A549 (cell line): ENCODE data around the gene COA8. TPM values are rescaled to one million over a fixed set of nuclear protein-coding genes. Genes with fewer than 3 reads are reported as not detected.

Experiments used
- ATAC-seq, 2 experiments: fragments of 200-7000 bp in 1 of 2; fragments of >200 bp in 1 of 2; cut with Nextera tagmentation in 1 of 2; cut with Tn5 transposase in 1 of 2; 3 replicates each; pipeline versions ENCODE4 v1.8.0 to v1.9.1; 2018 to 2020; ENCODE audit warnings: mild to moderate bottlenecking in 1 of 2, moderate library complexity in 1 of 2
- CTCF ChIA-PET: fragments of 300-600 bp; sonication (Branson Sonifier 250); formaldehyde crosslinking; extraction: SDS; loops from one replicate; lab custom pipeline; 2021; ENCODE audit warnings: antibody characterized with exemption, inconsistent platforms; lab: Yijun Ruan, JAX
- POLR2A ChIA-PET: fragments of 350-600 bp; formaldehyde crosslinking; extraction: SDS; loops from one replicate; lab custom pipeline; 2021; ENCODE audit warnings: antibody characterized with exemption, inconsistent platforms; lab: Yijun Ruan, JAX
- DNase-seq, 2 experiments: peaks; one replicate each; pipeline versions ENCODE4 v3.0.0 to v3.0.0-alpha.2; 2011 to 2016; ENCODE audit warnings: low read depth in 1 of 2, low spot score in 1 of 2
- FAIRE-seq: peaks from 2 replicates; lab custom pipeline; 2011; peaks lifted over from hg19 to GRCh38; lab: Jason Lieb, UNC
- H3K27ac ChIP-seq, 2 experiments: fragments of >200 bp; sonication (Bioruptor Twin); formaldehyde crosslinking; 3 replicates each; pipeline ENCODE4 v1.5.1; 2016 to 2017
- H3K4me1 ChIP-seq: fragments of >200 bp; sonication (Bioruptor Twin); formaldehyde crosslinking; 3 replicates; pipeline ENCODE4 v1.6.1; 2016
- H3K4me2 ChIP-seq: fragments of >200 bp; sonication (Bioruptor Twin); formaldehyde crosslinking; 3 replicates; pipeline ENCODE4 v1.6.1; 2016
- H3K4me3 ChIP-seq: fragments of >200 bp; sonication (Bioruptor Twin); formaldehyde crosslinking; 3 replicates; pipeline ENCODE4 v1.5.1; 2016
- H3K9me3 ChIP-seq: fragments of >200 bp; sonication (Bioruptor Twin); formaldehyde crosslinking; 3 replicates; pipeline ENCODE4 v1.6.1; 2016
- ATOH8 ChIP-seq: fragments of 250-450 bp; sonication (Bioruptor Pico); IDR thresholded peaks from 2 replicates; pipeline ENCODE4 v1.5.0; 2020; ENCODE audit warnings: low read depth, mild to moderate bottlenecking, moderate library complexity
- BHLHE40 ChIP-seq: IDR thresholded peaks from 2 replicates; pipeline ENCODE4 v1.6.1; 2012; ENCODE audit warnings: low read depth, low read length, inconsistent platforms
- CBX2 ChIP-seq: fragments of 200-600 bp; sonication (generic); IDR thresholded peaks from 2 replicates; pipeline ENCODE4 v1.6.1; 2016; ENCODE audit warnings: low read depth, mild to moderate bottlenecking, borderline replicate concordance
- CBX8 ChIP-seq: fragments of 200-600 bp; sonication (generic); IDR thresholded peaks from 2 replicates; pipeline ENCODE4 v1.6.1; 2016
- E2F6 ChIP-seq: IDR thresholded peaks from 2 replicates; pipeline ENCODE4 v1.6.1; 2012; ENCODE audit warnings: low read depth, borderline replicate concordance
- EHF ChIP-seq: fragments of 250-450 bp; sonication (Bioruptor Pico); IDR thresholded peaks from 2 replicates; pipeline ENCODE4 v1.5.0; 2020; ENCODE audit warnings: mild to moderate bottlenecking
- EHMT2 ChIP-seq: fragments of 200-600 bp; sonication (generic); IDR thresholded peaks from 2 replicates; pipeline ENCODE4 v1.6.1; 2016; ENCODE audit warnings: antibody characterized with exemption, low read depth, mild to moderate bottlenecking, moderate library complexity
- EP300 ChIP-seq, 2 experiments: fragments of >200 bp; sonication (Bioruptor Twin); formaldehyde crosslinking; IDR thresholded peaks; 2 replicates in 1 of 2; 3 replicates in 1 of 2; pipeline ENCODE4 v1.6.1; 2016 to 2017
- ESRRA ChIP-seq: fragments of 150-350 bp; IDR thresholded peaks from 2 replicates; pipeline ENCODE4 v1.6.1; 2014; ENCODE audit warnings: mild to moderate bottlenecking, low read length, borderline replicate concordance
- FOSL2 ChIP-seq, 2 experiments: fragments of 450-650 bp in 1 of 2; fragments of >200 bp in 1 of 2; sonication (Bioruptor Twin) in 1 of 2; formaldehyde crosslinking; IDR thresholded peaks; 2 replicates each; pipeline versions ENCODE4 v1.5.0 to v1.6.1; 2016 to 2020; ENCODE audit warnings: mild to moderate bottlenecking in 1 of 2, moderate library complexity in 1 of 2
- GATA3 ChIP-seq: IDR thresholded peaks from 2 replicates; pipeline ENCODE4 v1.6.1; 2012; ENCODE audit warnings: borderline replicate concordance
- HDAC2 ChIP-seq: fragments of 200-600 bp; sonication (generic); IDR thresholded peaks from 2 replicates; pipeline ENCODE4 v1.6.1; 2016
- HES2 ChIP-seq: fragments of >200 bp; sonication (Bioruptor Twin); formaldehyde crosslinking; IDR thresholded peaks from 2 replicates; pipeline ENCODE4 v1.6.1; 2016
- JUN ChIP-seq, 2 experiments: fragments of >200 bp; sonication (Bioruptor Twin); formaldehyde crosslinking; IDR thresholded peaks; 2 replicates in 1 of 2; 3 replicates in 1 of 2; pipeline ENCODE4 v1.6.1; 2016 to 2017
- KDM1A ChIP-seq: fragments of 200-600 bp; sonication (generic); IDR thresholded peaks from 2 replicates; pipeline ENCODE4 v1.6.1; 2016; ENCODE audit warnings: low read depth, mild to moderate bottlenecking
- KDM5A ChIP-seq: fragments of 200-600 bp; sonication (generic); IDR thresholded peaks from 2 replicates; pipeline ENCODE4 v1.6.1; 2016; ENCODE audit warnings: antibody characterized with exemption, mild to moderate bottlenecking
- MAFK ChIP-seq: fragments of 450-650 bp; IDR thresholded peaks from 2 replicates; pipeline ENCODE4 v1.6.1; 2014; ENCODE audit not compliant: partially characterized antibody
- MAX ChIP-seq: IDR thresholded peaks from 2 replicates; pipeline ENCODE4 v1.6.1; 2012
- MAZ ChIP-seq: fragments of 150-350 bp; IDR thresholded peaks from 2 replicates; pipeline ENCODE4 v1.6.1; 2014; ENCODE audit warnings: antibody characterized with exemption, low read depth, low read length, borderline replicate concordance
- NPAS2 ChIP-seq: fragments of 250-450 bp; sonication (Bioruptor Pico); IDR thresholded peaks from 2 replicates; pipeline ENCODE4 v1.8.0; 2022; ENCODE audit warnings: mild to moderate bottlenecking, moderate library complexity, borderline replicate concordance
- PBX3 ChIP-seq: IDR thresholded peaks from 2 replicates; pipeline ENCODE4 v1.6.1; 2012
- POLR2A ChIP-seq: IDR thresholded peaks from 2 replicates; pipeline ENCODE4 v1.6.1; 2012; ENCODE audit warnings: mild to moderate bottlenecking, low read length
- RAD21 ChIP-seq, 2 experiments: fragments of >200 bp in 1 of 2; sonication (Bioruptor Twin) in 1 of 2; formaldehyde crosslinking in 1 of 2; IDR thresholded peaks in 1 of 2; conservative IDR thresholded peaks in 1 of 2; 2 replicates in 1 of 2; 3 replicates in 1 of 2; pipeline ENCODE4 v1.6.1; 2012 to 2018; ENCODE audit warnings: inconsistent platforms in 1 of 2
- RARB ChIP-seq: fragments of 250-450 bp; sonication (Bioruptor Pico); IDR thresholded peaks from 2 replicates; pipeline ENCODE4 v1.8.0; 2021; ENCODE audit warnings: mild to moderate bottlenecking, moderate library complexity
- REST ChIP-seq: fragments of 200-600 bp; sonication (generic); IDR thresholded peaks from 2 replicates; pipeline ENCODE4 v1.6.1; 2016; ENCODE audit warnings: antibody characterized with exemption, mild to moderate bottlenecking, moderate library complexity
- RNF2 ChIP-seq: fragments of 200-600 bp; sonication (generic); IDR thresholded peaks from 2 replicates; pipeline ENCODE4 v1.6.1; 2016; ENCODE audit warnings: low read depth, mild to moderate bottlenecking, antibody characterized with exemption, moderate library complexity, borderline replicate concordance
- TP53 ChIP-seq: fragments of 250-450 bp; sonication (Bioruptor Pico); IDR thresholded peaks from 2 replicates; pipeline ENCODE4 v1.5.0; 2021; ENCODE audit warnings: mild to moderate bottlenecking, moderate library complexity
- ZFP36 ChIP-seq: fragments of 450-650 bp; IDR thresholded peaks from 2 replicates; pipeline ENCODE4 v1.6.1; 2014; ENCODE audit warnings: borderline replicate concordance; ENCODE audit not compliant: partially characterized antibody
- ZSCAN20 ChIP-seq: fragments of 250-450 bp; sonication (Bioruptor Pico); IDR thresholded peaks from 2 replicates; pipeline ENCODE4 v1.8.0; 2022; ENCODE audit warnings: mild to moderate bottlenecking, moderate library complexity
- WGBS: methylation state at CpG from one replicate; pipeline ENCODE4 v1.1.6; 2017; ENCODE audit errors: missing lambda C conversion rate; 5-methylcytosine and 5-hydroxymethylcytosine counted together
- polyA plus RNA-seq, 4 experiments: library from polyadenylated mRNA; depleted of rRNA in 3 of 4; stranded (reverse); fragments of >200 nt; fragmentation: RNase III in 1 of 4; extraction: RNeasy Plus Mini Kit Qiagen cat#74134 plus additional on column Dnase treatment in 1 of 4; gene quantifications; 2 replicates in 3 of 4; 3 replicates in 1 of 4; pipeline ENCODE4 v1.2.3, GENCODE V29; 2011 to 2017

Gene COA8
- polyA plus RNA-seq, 2 of the 4 experiments (the other 2 are of a cell fraction): 29.8 to 34.9 TPM

- no peak overlapping the region for H3K4me3 ChIP-seq
- no peak for TF ChIP-seq ZSCAN20
- no peak for TF ChIP-seq POLR2A
- TF ChIP-seq KDM5A: no peak
- no peak for TF ChIP-seq ZFP36
- TF ChIP-seq GATA3: no peak
- TF ChIP-seq JUN (IDR thresholded peaks at IDR 0.05): no peak
- TF ChIP-seq NPAS2 (CRISPR knock-in tag): no peak
- no peak for TF ChIP-seq ATOH8 (CRISPR knock-in tag)
- TF ChIP-seq HES2: no peak
- TF ChIP-seq EHF (CRISPR knock-in tag): no peak
- no peak for TF ChIP-seq BHLHE40
- TF ChIP-seq RARB (CRISPR knock-in tag): no peak
- no peak for TF ChIP-seq EP300 (IDR thresholded peaks at IDR 0.05)
- TF ChIP-seq PBX3: no peak
- TF ChIP-seq, all 56 proteins: peak for 0
- no peaks in the 10 kb centered on the region for H3K9me3 ChIP-seq
- H3K4me2 ChIP-seq: no peak overlapping the region
- ChIA-PET POLR2A (interaction anchor here (0.6 to 1.3 kb wide), 2 partner anchors 22 to 131 kb away, joined by 3 read pairs; no protein-coding TSS in a partner anchor), CTCF (interaction anchor here (3.4 to 28.8 kb wide), 4 partner anchors 11 to 34 kb away, joined by 31 to 489 read pairs (median 142); partner anchors contain the start of genes BAG5, CKB, COA8 and TRMT61A)
- H3K4me1 ChIP-seq: peaks cover 38% of the 10 kb centered on the region
- FAIRE-seq (no peak), ATAC-seq (no peak), DNase-seq (no peak)
- H3K27ac ChIP-seq: peak overlapping the region in 1 of 2 experiments; percentile 75; a peak in 2 of 6 replicates
- WGBS: 91% methylated on average over 10 of the region's 19 CpGs
These were observed 18.9 kb upstream of the COA8 start for GRCh38 chr14:103543721-103544387.

GRCh38 chr14:103544388-103545218 lies 18.2 kb upstream of the COA8 start:
- WGBS: 90% methylated on average over 23 of the region's 35 CpGs
- FAIRE-seq (no peak), ATAC-seq (no peak), DNase-seq (no peak)
- H3K4me1 ChIP-seq: peaks cover 38% of the 10 kb centered on the region
- H3K9me3 ChIP-seq: no peaks in the 10 kb centered on the region
- H3K27ac ChIP-seq: no peak overlapping the region
- POLR2A ChIA-PET: interaction anchor here (0.6 to 1.3 kb wide), 2 partner anchors 23 to 132 kb away, joined by 3 read pairs; no protein-coding TSS in a partner anchor
- no peak overlapping the region for H3K4me2 ChIP-seq
- no peak overlapping the region for H3K4me3 ChIP-seq
- CTCF ChIA-PET: interaction anchor here (0.6 to 28.8 kb wide), 8 partner anchors 12 to 250 kb away, joined by 3 to 489 read pairs (median 29); partner anchors contain the start of genes BAG5, CKB, COA8 and TRMT61A
- no peak for TF ChIP-seq FOSL2 (IDR thresholded peaks at IDR 0.05)
- TF ChIP-seq FOSL2 (CRISPR knock-in tag; IDR thresholded peaks at IDR 0.05): no peak
- TF ChIP-seq KDM1A: no peak
- no peak for TF ChIP-seq EP300 (IDR thresholded peaks at IDR 0.05)
- TF ChIP-seq MAX: no peak
- TF ChIP-seq GATA3: no peak
- TF ChIP-seq REST: no peak
- TF ChIP-seq CBX2: no peak
- TF ChIP-seq JUN (IDR thresholded peaks at IDR 0.05): no peak
- no peak for TF ChIP-seq MAFK
- TF ChIP-seq TP53 (CRISPR knock-in tag): no peak
- no peak for TF ChIP-seq ESRRA
- no peak for TF ChIP-seq MAZ
- TF ChIP-seq RAD21 (conservative IDR thresholded peaks at IDR 0.05 in 1 of 2, IDR thresholded peaks at IDR 0.05 in 1 of 2): no peak
- TF ChIP-seq CBX8: no peak
- no peak for TF ChIP-seq HDAC2
- no peak for TF ChIP-seq ZFP36
- no peak for TF ChIP-seq E2F6
- TF ChIP-seq EHMT2: no peak
- no peak for TF ChIP-seq RNF2
